ENCODE data around the gene VASH1.

DNA sequence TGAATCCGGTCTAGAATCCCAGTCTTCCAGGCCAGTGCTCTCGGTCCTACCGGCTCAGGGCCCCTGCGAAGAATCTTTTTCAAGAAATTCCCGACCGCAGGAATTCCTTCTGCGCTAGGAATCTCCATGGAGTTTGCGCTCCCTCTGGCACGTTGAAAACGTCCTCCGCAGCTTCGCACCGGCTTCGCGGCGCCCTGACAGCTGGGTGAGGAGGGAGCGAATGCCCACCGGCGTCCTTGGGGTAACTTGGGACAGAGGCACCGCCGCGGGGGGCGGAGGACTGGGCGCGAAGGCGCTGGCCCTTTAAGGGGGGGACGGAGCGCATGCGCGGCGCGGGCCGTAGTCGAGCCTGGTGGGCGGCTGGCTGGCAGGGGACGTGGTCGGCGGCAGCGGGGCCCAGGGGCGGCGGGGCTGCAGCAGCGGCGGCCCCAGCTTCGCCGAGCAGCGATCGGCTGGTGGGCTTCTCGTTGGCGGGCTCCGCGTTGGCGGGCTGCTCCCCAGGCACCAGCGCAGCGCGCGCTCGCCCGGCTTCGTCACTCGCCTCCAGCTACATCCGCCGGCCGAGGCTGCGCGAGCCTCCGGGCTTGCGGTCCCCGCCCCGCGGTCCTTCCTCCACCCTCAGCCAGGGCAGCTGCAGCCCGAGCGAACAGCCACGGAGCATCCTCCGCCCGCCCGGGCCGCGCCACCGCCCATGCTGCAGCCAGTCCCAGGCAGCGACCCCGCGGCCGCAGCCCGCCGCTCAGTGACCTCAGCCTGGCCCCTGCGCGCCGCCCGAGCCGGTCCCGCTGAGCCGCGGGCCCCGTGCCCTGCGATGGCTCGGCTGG lies at the start of gene VASH1:
- TF ChIP-seq CTCF (IDR thresholded peaks at IDR 0.05) (no peak), POLR2A (IDR thresholded peaks at IDR 0.05) (no peak)

Data from sigmoid colon (tissue), 3 donors.